GM23338 (cell line): ENCODE measurements around the gene HIGD1B.

ENCODE experiments used
- CREB1 ChIP-seq: fragments of 250-450 bp; sonication (Bioruptor Pico); IDR thresholded peaks from 2 replicates; pipeline ENCODE4 v1.5.0; 2020; ENCODE audit warnings: low read depth, mild to moderate bottlenecking, moderate library complexity
- CTCF ChIP-seq, 2 experiments: fragments of 200-600 bp in 1 of 2; sonication (generic) in 1 of 2; conservative IDR thresholded peaks; 2 replicates each; pipeline versions ENCODE4 v1.5.1 to v1.6.1; 2016 to 2017; ENCODE audit warnings: antibody characterized with exemption in 2 of 2, low read depth in 2 of 2, mild to moderate bottlenecking in 2 of 2, moderate library complexity in 1 of 2
- EZH2 ChIP-seq: fragments of 200-600 bp; sonication (generic); IDR thresholded peaks from one replicate; pipeline ENCODE4 v1.8.0; 2017; ENCODE audit warnings: antibody characterized with exemption, mild to moderate bottlenecking, low read depth; ENCODE audit not compliant: unreplicated experiment
- EZH2phosphoT487 ChIP-seq: fragments of 200-600 bp; sonication (generic); IDR thresholded peaks from one replicate; pipeline ENCODE4 v1.8.1; 2018; ENCODE audit warnings: antibody characterized with exemption; ENCODE audit not compliant: unreplicated experiment
- NANOG ChIP-seq: IDR thresholded peaks from 2 replicates; pipeline ENCODE4 v1.6.1; 2016; ENCODE audit warnings: antibody characterized with exemption, borderline replicate concordance
- POLR2AphosphoS5 ChIP-seq: IDR thresholded peaks from 2 replicates; pipeline ENCODE4 v1.6.1; 2016; ENCODE audit warnings: antibody characterized with exemption, low read depth
- REST ChIP-seq: IDR thresholded peaks from one replicate; pipeline ENCODE4 v1.6.1; 2018; ENCODE audit warnings: antibody characterized with exemption; ENCODE audit not compliant: unreplicated experiment
- ZNF114 ChIP-seq: fragments of 250-450 bp; sonication (Bioruptor Pico); IDR thresholded peaks from 2 replicates; pipeline ENCODE4 v1.5.0; 2020; ENCODE audit warnings: mild to moderate bottlenecking, moderate library complexity
- ZNF331 ChIP-seq: fragments of 250-450 bp; sonication (Bioruptor Pico); IDR thresholded peaks from 2 replicates; pipeline ENCODE4 v1.5.0; 2020; ENCODE audit warnings: low read depth, mild to moderate bottlenecking, moderate library complexity
- ZNF462 ChIP-seq: fragments of 250-450 bp; sonication (Bioruptor Pico); IDR thresholded peaks from 2 replicates; pipeline ENCODE4 v1.5.0; 2020; ENCODE audit warnings: mild to moderate bottlenecking, moderate library complexity
- TF ChIP-seq, protein P1 (sequence below): IDR thresholded peaks from 2 replicates; pipeline ENCODE4 v1.6.1; 2016; ENCODE audit warnings: antibody characterized with exemption

DNA sequence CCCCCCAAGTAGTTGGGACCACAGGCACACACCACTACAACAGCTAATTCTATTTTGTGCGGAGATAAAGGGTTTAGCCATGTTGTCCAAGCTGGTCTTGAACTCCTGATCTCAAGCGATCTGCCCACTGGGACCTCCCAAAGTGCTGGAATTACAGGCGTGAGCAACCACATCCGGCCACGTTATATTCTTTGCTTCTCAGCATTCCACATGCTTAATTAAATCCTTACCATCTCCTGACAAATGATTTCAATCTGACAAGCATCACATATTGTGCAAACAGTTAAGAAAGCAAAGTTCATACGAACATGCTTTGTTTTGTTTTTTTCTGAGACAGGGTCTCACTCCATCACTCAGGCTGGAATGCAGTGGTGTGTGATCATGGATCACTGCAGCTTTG is 18.2 kb downstream of the HIGD1B start:
- TF ChIP-seq POLR2AphosphoS5 (no peak), CTCF (conservative IDR thresholded peaks at IDR 0.05; ENCODE audit: low read depth in 2 of 2) (no peak), EZH2phosphoT487 (no peak), ZNF331 (CRISPR knock-in tag) (no peak), EZH2 (no peak), REST (no peak), CREB1 (CRISPR knock-in tag) (no peak), NANOG (no peak), ZNF114 (CRISPR knock-in tag) (no peak), ZNF462 (CRISPR knock-in tag) (no peak)
- TF ChIP-seq, protein P1, sequence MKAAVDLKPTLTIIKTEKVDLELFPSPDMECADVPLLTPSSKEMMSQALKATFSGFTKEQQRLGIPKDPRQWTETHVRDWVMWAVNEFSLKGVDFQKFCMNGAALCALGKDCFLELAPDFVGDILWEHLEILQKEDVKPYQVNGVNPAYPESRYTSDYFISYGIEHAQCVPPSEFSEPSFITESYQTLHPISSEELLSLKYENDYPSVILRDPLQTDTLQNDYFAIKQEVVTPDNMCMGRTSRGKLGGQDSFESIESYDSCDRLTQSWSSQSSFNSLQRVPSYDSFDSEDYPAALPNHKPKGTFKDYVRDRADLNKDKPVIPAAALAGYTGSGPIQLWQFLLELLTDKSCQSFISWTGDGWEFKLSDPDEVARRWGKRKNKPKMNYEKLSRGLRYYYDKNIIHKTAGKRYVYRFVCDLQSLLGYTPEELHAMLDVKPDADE, result no peak
